HepG2 (cell line): ENCODE data around the gene SLC6A5. TPM values are rescaled to one million over a fixed set of nuclear protein-coding genes. Genes with fewer than 3 reads are reported as not detected.

Experiments
- ATAC-seq: fragments of 200-7000 bp; cut with Tn5 transposase; 3 replicates; pipeline ENCODE4 v1.9.1; 2020; ENCODE audit warnings: mild to moderate bottlenecking, moderate library complexity
- BruUV-seq: library from RNA; stranded (reverse); fragments of 400-500 nt; replicated peaks from 2 replicates; lab custom pipeline; 2021; lab: Mats Ljungman, UMichigan
- CTCF ChIA-PET: fragments of 300-600 bp; formaldehyde crosslinking; extraction: SDS; loops from one replicate; lab custom pipeline; 2021; ENCODE audit warnings: low total read pairs, inconsistent platforms, low intra/inter-chr PET ratio; lab: Yijun Ruan, JAX
- POLR2A ChIA-PET: fragments of 350-600 bp; sonication (Branson Sonifier 250); formaldehyde crosslinking; loops from one replicate; lab custom pipeline; 2020; ENCODE audit warnings: antibody characterized with exemption, inconsistent platforms; lab: Yijun Ruan, JAX
- DNase-seq: peaks from one replicate; pipeline ENCODE4 v3.0.0-alpha.2; 2015; ENCODE audit warnings: low spot score
- FAIRE-seq: peaks from 3 replicates; lab custom pipeline; 2011; peaks lifted over from hg19 to GRCh38; lab: Jason Lieb, UNC
- H2AFZ ChIP-seq: one replicate; pipeline ENCODE4 v1.6.1; 2011; ENCODE audit warnings: low read length, inconsistent platforms
- H3K27ac ChIP-seq: fragments of 300-600 bp; 3 replicates; pipeline ENCODE4 v1.8.0; 2011; ENCODE audit warnings: mixed run types, mild to moderate bottlenecking, mixed read lengths, low read length, inconsistent platforms; ENCODE audit not compliant: insufficient read depth; ENCODE audit errors: extremely low read length
- H3K27me3 ChIP-seq, 2 experiments: fragments of 200-600 bp in 1 of 2; 2 replicates in 1 of 2; 3 replicates in 1 of 2; pipeline versions ENCODE4 v1.6.0 to v1.8.0; 2011; ENCODE audit warnings: low read length in 2 of 2, mild to moderate bottlenecking in 2 of 2, moderate library complexity in 2 of 2, inconsistent platforms in 1 of 2; ENCODE audit not compliant: insufficient read depth in 2 of 2, control insufficient read depth in 1 of 2
- H3K36me3 ChIP-seq, 2 experiments: fragments of 200-600 bp in 1 of 2; replicated peaks in 1 of 2; 2 replicates in 1 of 2; 3 replicates in 1 of 2; pipeline versions ENCODE4 v1.5.1 to v1.8.0; 2011; ENCODE audit warnings: low read length in 2 of 2, inconsistent platforms in 1 of 2; ENCODE audit not compliant: insufficient read depth in 2 of 2, control insufficient read depth in 1 of 2
- H3K4me1 ChIP-seq: 2 replicates; pipeline ENCODE4 v1.5.1; 2012; ENCODE audit warnings: low read length, inconsistent platforms; ENCODE audit not compliant: insufficient read depth
- H3K4me2 ChIP-seq: 2 replicates; pipeline ENCODE4 v1.6.0; 2011; ENCODE audit warnings: low read depth, low read length, inconsistent platforms
- H3K4me3 ChIP-seq, 3 experiments: fragments of 200-600 bp in 1 of 3; sonication (generic), shearing (Covaris generic) in 1 of 3; replicated peaks in 1 of 3; 2 replicates each; pipeline ENCODE4 v1.5.1; 2011 to 2016; ENCODE audit warnings: low read length in 3 of 3, inconsistent platforms in 2 of 3, low read depth in 2 of 3, mild to moderate bottlenecking in 2 of 3, control low read depth in 1 of 3, mixed read lengths in 1 of 3; ENCODE audit not compliant: insufficient read depth in 1 of 3
- H3K79me2 ChIP-seq: one replicate; pipeline ENCODE4 v1.6.1; 2011; ENCODE audit warnings: low read length, inconsistent platforms; ENCODE audit not compliant: insufficient read depth
- H3K9ac ChIP-seq: 2 replicates; pipeline ENCODE4 v1.6.0; 2011; ENCODE audit warnings: mild to moderate bottlenecking, low read depth, low read length, inconsistent platforms; ENCODE audit not compliant: insufficient read depth
- H3K9me3 ChIP-seq: 2 replicates; pipeline ENCODE4 v1.5.1; 2012; ENCODE audit warnings: mild to moderate bottlenecking, low read length
- H4K20me1 ChIP-seq: 2 replicates; pipeline ENCODE4 v1.6.0; 2011; ENCODE audit warnings: inconsistent platforms, mild to moderate bottlenecking, low read length, moderate library complexity; ENCODE audit not compliant: insufficient read depth
- ARID3A ChIP-seq: IDR thresholded peaks from 2 replicates; pipeline ENCODE4 v1.6.1; 2012; ENCODE audit warnings: low read depth, low read length, improper control_type of control experiment
- CERS6 ChIP-seq: sonication (generic); formaldehyde crosslinking; IDR thresholded peaks from 2 replicates; pipeline ENCODE4 v1.5.0; 2020; ENCODE audit warnings: missing genetic modification reagents
- EEA1 ChIP-seq: sonication (generic); formaldehyde crosslinking; IDR thresholded peaks from 2 replicates; pipeline ENCODE4 v1.5.1; 2020; ENCODE audit warnings: mild to moderate bottlenecking, missing genetic modification reagents, borderline replicate concordance
- FUBP1 ChIP-seq: sonication (generic); formaldehyde crosslinking; IDR thresholded peaks from 2 replicates; pipeline ENCODE4 v1.5.1; 2020; ENCODE audit warnings: missing genetic modification reagents, mild to moderate bottlenecking, borderline replicate concordance
- PBX3 ChIP-seq: sonication (generic); formaldehyde crosslinking; IDR thresholded peaks from 2 replicates; pipeline ENCODE4 v1.8.1; 2023; ENCODE audit warnings: missing genetic modification reagents, inconsistent platforms, borderline replicate concordance
- SOX13 ChIP-seq, 3 experiments: fragments of 450-650 bp in 1 of 3; sonication (generic) in 1 of 3; formaldehyde crosslinking in 1 of 3; IDR thresholded peaks in 2 of 3; conservative IDR thresholded peaks in 1 of 3; 2 replicates each; pipeline versions ENCODE4 v1.5.0 to v1.6.1; 2016 to 2020; ENCODE audit warnings: antibody characterized with exemption in 1 of 3, mild to moderate bottlenecking in 1 of 3, missing compliant biosample characterization in 1 of 3, missing genetic modification reagents in 1 of 3, moderate library complexity in 1 of 3
- TBX2 ChIP-seq: sonication (generic); formaldehyde crosslinking; IDR thresholded peaks from 2 replicates; pipeline ENCODE4 v1.5.0; 2020; ENCODE audit warnings: missing genetic modification reagents, mild to moderate bottlenecking, borderline replicate concordance
- ZBTB37 ChIP-seq: sonication (generic); formaldehyde crosslinking; IDR thresholded peaks from 2 replicates; pipeline ENCODE4 v1.4.0; 2020; ENCODE audit warnings: mild to moderate bottlenecking, missing genetic modification reagents
- ZNF138 ChIP-seq: sonication (generic); formaldehyde crosslinking; IDR thresholded peaks from 2 replicates; pipeline ENCODE4 v1.5.0; 2020; ENCODE audit warnings: mild to moderate bottlenecking, low read depth, missing genetic modification reagents
- ZNF260 ChIP-seq: sonication (generic); formaldehyde crosslinking; IDR thresholded peaks from 2 replicates; pipeline ENCODE4 v1.4.0; 2020; ENCODE audit warnings: missing genetic modification reagents, low read depth, mild to moderate bottlenecking, borderline replicate concordance
- WGBS: methylation state at CpG from one replicate; pipeline ENCODE4 v1.1.6; 2017; ENCODE audit warnings: low lambda C conversion rate; 5-methylcytosine and 5-hydroxymethylcytosine counted together
- in situ Hi-C: cut with HindIII; loops from 2 replicates; pipeline ENCODE4 v1.10.0; 2017; ENCODE audit warnings: low pct_unique_long_range_greater_than_20kb; ENCODE audit not compliant: extremely low pct_ligation_motif_present
- intact Hi-C: fragments of 100-400 bp; cut with micrococcal nuclease; formaldehyde crosslinking; loops from one replicate; pipeline ENCODE4 v1.10.0; 2022; ENCODE audit not compliant: unreplicated experiment
- polyA plus RNA-seq, 8 experiments: library from polyadenylated mRNA; depleted of rRNA in 3 of 8; stranded (reverse) in 7 of 8; unstranded in 1 of 8; fragments of >200 nt; fragmentation: Illumina TruSeq in 4 of 8; extraction: Trizol in 4 of 8; gene quantifications; 2 replicates each; pipeline versions ENCODE4 v1.2.1 to v1.2.3, GENCODE V29; 2011 to 2016; ENCODE audit warnings: low read depth in 4 of 8, missing spikeins in 1 of 8, mixed read lengths in 1 of 8; ENCODE audit not compliant: insufficient read depth in 1 of 8
- total RNA-seq, 5 experiments: library from RNA; depleted of rRNA; stranded (reverse); fragments of >200 nt; fragmentation: Illumina TruSeq; extraction: Trizol; gene quantifications; 2 replicates each; pipeline ENCODE4 v1.2.3, GENCODE V29; 2016; ENCODE audit warnings: low read depth in 1 of 5

The SLC6A5 gene
- total and polyA plus RNA-seq, 2 of the 13 experiments (the other 11 are each of a cell fraction or from before 2014, with no cell fraction given): not detected

- ChIA-PET CTCF (no interaction called here), POLR2A (no interaction called here)
- Histone ChIP-seq H3K36me3 (no peaks in the 10 kb centered on the region), H4K20me1 (no peaks in the 10 kb centered on the region), H3K4me1 (peaks cover 9% of the 10 kb centered on the region; the same call in 1 of the 2 replicates), H2AFZ (no peak overlapping the region), H3K27me3 (peaks cover 1 to 47% of the 10 kb centered on the region in 2 experiments; a peak in 3 of 5 replicates), H3K9me3 (no peaks in the 10 kb centered on the region), H3K27ac (no peak overlapping the region), H3K4me3 (no peak overlapping the region), H3K79me2 (no peaks in the 10 kb centered on the region), H3K9ac (no peak overlapping the region), H3K4me2 (no peak overlapping the region)
- intact Hi-C loops: no loop called here
- DNase-seq: no peak
- BruUV-seq: no TSS peak
- no peak for FAIRE-seq
- in situ Hi-C loops: no loop called here
- TF ChIP-seq ZNF138 (CRISPR knock-in tag) (no peak), ZNF260 (CRISPR knock-in tag) (no peak), EEA1 (CRISPR knock-in tag) (no peak), PBX3 (no peak), ARID3A (no peak), FUBP1 (CRISPR knock-in tag) (no peak), CERS6 (CRISPR knock-in tag) (no peak), TBX2 (no peak), SOX13 (IDR thresholded peaks at IDR 0.05) (no peak), SOX13 (CRISPR knock-in tag; conservative IDR thresholded peaks at IDR 0.05 in 1 of 2, IDR thresholded peaks at IDR 0.05 in 1 of 2) (no peak), ZBTB37 (CRISPR knock-in tag) (no peak)
- no peak for ATAC-seq
- 65% methylated on average over 51 of the region's 57 CpGs for WGBS
These were observed 2.9 kb upstream of the SLC6A5 start for GRCh38 chr11:20596205-20597153.
